HepG2 (cell line): ENCODE data around the gene ZMYND10. TPM values are rescaled to one million over a fixed set of nuclear protein-coding genes. Genes with fewer than 3 reads are reported as not detected.
A peak's percentile ranks its signal among the peaks of the same experiment; 100 is the strongest.

Source experiments
- ARNT ChIP-seq: fragments of 450-650 bp; IDR thresholded peaks from 2 replicates; pipeline ENCODE4 v1.6.1; 2017
- FOXA1 ChIP-seq, 2 experiments: fragments of 450-650 bp in 1 of 2; sonication (generic) in 1 of 2; formaldehyde crosslinking in 1 of 2; IDR thresholded peaks; 2 replicates each; pipeline versions ENCODE4 v1.4.0 to v1.6.1; 2016 to 2020; ENCODE audit warnings: missing genetic modification reagents in 1 of 2
- FOXM1 ChIP-seq: sonication (generic); formaldehyde crosslinking; IDR thresholded peaks from 2 replicates; pipeline ENCODE4 v1.5.0; 2020; ENCODE audit warnings: missing genetic modification reagents
- KLF11 ChIP-seq: IDR thresholded peaks from 2 replicates; pipeline ENCODE4 v1.6.1; 2016; ENCODE audit warnings: missing compliant biosample characterization
- SKI ChIP-seq: fragments of 450-650 bp; IDR thresholded peaks from one replicate; pipeline ENCODE4 v1.6.1; 2018; ENCODE audit warnings: mild to moderate bottlenecking; ENCODE audit not compliant: partially characterized antibody
- SP140L ChIP-seq: sonication (generic); formaldehyde crosslinking; IDR thresholded peaks from 2 replicates; pipeline ENCODE4 v1.4.0; 2020; ENCODE audit warnings: missing genetic modification reagents, borderline replicate concordance
- ZNF232 ChIP-seq: sonication (generic); formaldehyde crosslinking; IDR thresholded peaks from 2 replicates; pipeline ENCODE4 v1.4.0; 2020; ENCODE audit warnings: missing genetic modification reagents, borderline replicate concordance
- ZNF543 ChIP-seq: sonication (generic); formaldehyde crosslinking; IDR thresholded peaks from 2 replicates; pipeline ENCODE4 v1.4.0; 2020; ENCODE audit warnings: mild to moderate bottlenecking, missing genetic modification reagents
- ZNF577 ChIP-seq: sonication (generic); formaldehyde crosslinking; IDR thresholded peaks from 2 replicates; pipeline ENCODE4 v1.4.0; 2020; ENCODE audit warnings: mild to moderate bottlenecking, low read depth, missing genetic modification reagents, borderline replicate concordance
- ZSCAN21 ChIP-seq: sonication (generic); formaldehyde crosslinking; IDR thresholded peaks from 2 replicates; pipeline ENCODE4 v1.8.0; 2022; ENCODE audit warnings: mild to moderate bottlenecking, missing genetic modification reagents, moderate library complexity, borderline replicate concordance
- polyA plus RNA-seq, 8 experiments: library from polyadenylated mRNA; depleted of rRNA in 3 of 8; stranded (reverse) in 7 of 8; unstranded in 1 of 8; fragments of >200 nt; fragmentation: Illumina TruSeq in 4 of 8; extraction: Trizol in 4 of 8; gene quantifications; 2 replicates each; pipeline versions ENCODE4 v1.2.1 to v1.2.3, GENCODE V29; 2011 to 2016; ENCODE audit warnings: low read depth in 4 of 8, missing spikeins in 1 of 8, mixed read lengths in 1 of 8; ENCODE audit not compliant: insufficient read depth in 1 of 8
- total RNA-seq, 5 experiments: library from RNA; depleted of rRNA; stranded (reverse); fragments of >200 nt; fragmentation: Illumina TruSeq; extraction: Trizol; gene quantifications; 2 replicates each; pipeline ENCODE4 v1.2.3, GENCODE V29; 2016; ENCODE audit warnings: low read depth in 1 of 5
- TF ChIP-seq, protein P1 (sequence below): sonication (generic); formaldehyde crosslinking; IDR thresholded peaks from 2 replicates; pipeline ENCODE4 v1.5.1; 2020; ENCODE audit warnings: mild to moderate bottlenecking, moderate library complexity, missing genetic modification reagents
- TF ChIP-seq, protein P2 (sequence below): sonication (generic); formaldehyde crosslinking; IDR thresholded peaks from 2 replicates; pipeline ENCODE4 v1.4.0; 2020; ENCODE audit warnings: missing genetic modification reagents
- TF ChIP-seq, protein P3 (sequence below): sonication (generic); formaldehyde crosslinking; IDR thresholded peaks from 2 replicates; pipeline ENCODE4 v1.4.0; 2020; ENCODE audit warnings: missing genetic modification reagents, mild to moderate bottlenecking, borderline replicate concordance
- TF ChIP-seq, protein P4 (sequence below): sonication (generic); formaldehyde crosslinking; IDR thresholded peaks from 2 replicates; pipeline ENCODE4 v1.4.0; 2020; ENCODE audit warnings: mild to moderate bottlenecking, missing genetic modification reagents
- TF ChIP-seq, protein P5 (sequence below), 2 experiments: sonication (generic) in 1 of 2; formaldehyde crosslinking in 1 of 2; IDR thresholded peaks; 2 replicates each; pipeline versions ENCODE4 v1.4.0 to v1.6.1; 2018 to 2020; ENCODE audit warnings: missing genetic modification reagents in 2 of 2, borderline replicate concordance in 1 of 2, low read depth in 1 of 2, mild to moderate bottlenecking in 1 of 2, missing biosample characterization in 1 of 2

The ZMYND10 gene
- total and polyA plus RNA-seq, 2 of the 13 experiments (the other 11 are each of a cell fraction or from before 2014, with no cell fraction given), result 0.60 to 0.74 TPM

DNA sequence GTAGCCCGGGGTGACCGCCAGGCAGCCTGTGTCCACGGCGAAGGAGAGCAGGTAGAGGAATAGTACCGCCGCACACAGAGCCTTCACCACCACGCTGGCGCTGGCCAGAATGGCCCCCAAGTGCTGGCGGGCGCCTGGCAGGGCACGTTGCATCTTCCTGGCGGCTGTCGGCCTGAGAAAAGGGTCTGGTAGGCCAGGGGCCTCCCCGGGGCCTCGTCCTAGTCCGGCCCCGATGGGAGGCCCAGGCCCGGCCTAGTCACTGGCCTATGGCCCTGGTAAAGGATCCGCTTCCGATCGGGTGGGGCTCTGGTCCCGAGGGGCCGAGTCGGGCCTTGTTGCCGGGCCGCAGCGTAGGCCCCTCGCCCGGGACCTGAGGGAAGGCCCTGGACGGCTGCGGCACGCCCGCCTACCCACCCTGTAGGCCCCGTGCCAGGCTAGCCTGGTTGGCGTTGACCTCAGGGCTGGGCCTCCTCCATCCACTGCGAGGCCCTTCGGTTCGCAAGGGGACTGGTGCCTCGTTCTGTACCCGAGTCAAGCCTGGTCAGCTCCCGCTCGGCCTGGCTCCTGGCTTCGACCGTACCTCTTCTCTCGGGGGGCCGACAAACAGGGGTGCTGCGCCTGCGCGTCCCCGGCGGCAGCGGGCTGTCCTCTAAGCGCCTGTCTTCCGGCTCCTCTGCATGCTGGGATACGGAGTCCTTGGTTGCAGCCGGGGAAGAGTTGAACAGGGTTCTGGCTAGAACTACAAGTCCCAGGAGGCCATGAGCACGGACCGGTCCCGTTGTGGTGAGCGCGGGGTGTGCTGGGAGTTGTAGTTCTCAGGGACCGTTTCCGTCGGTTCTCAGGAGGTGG, 13.6 kb upstream of the ZMYND10 start, which contains the start of gene TMEM115 (continued):
- TF ChIP-seq, protein P1, sequence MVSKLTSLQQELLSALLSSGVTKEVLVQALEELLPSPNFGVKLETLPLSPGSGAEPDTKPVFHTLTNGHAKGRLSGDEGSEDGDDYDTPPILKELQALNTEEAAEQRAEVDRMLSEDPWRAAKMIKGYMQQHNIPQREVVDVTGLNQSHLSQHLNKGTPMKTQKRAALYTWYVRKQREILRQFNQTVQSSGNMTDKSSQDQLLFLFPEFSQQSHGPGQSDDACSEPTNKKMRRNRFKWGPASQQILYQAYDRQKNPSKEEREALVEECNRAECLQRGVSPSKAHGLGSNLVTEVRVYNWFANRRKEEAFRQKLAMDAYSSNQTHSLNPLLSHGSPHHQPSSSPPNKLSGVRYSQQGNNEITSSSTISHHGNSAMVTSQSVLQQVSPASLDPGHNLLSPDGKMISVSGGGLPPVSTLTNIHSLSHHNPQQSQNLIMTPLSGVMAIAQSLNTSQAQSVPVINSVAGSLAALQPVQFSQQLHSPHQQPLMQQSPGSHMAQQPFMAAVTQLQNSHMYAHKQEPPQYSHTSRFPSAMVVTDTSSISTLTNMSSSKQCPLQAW (CRISPR knock-in tag), result peak; percentile 79
- TF ChIP-seq FOXM1 (CRISPR knock-in tag) (no peak), SKI (no peak), KLF11 (0 out of 2 replicates have a peak, but pooled peaks have one; percentile 59), ARNT (no peak), ZNF232 (CRISPR knock-in tag) (no peak; the same call in 1 of the 2 replicates), SP140L (CRISPR knock-in tag) (no peak), FOXA1 (IDR thresholded peaks at IDR 0.05) (no peak), FOXA1 (CRISPR knock-in tag; IDR thresholded peaks at IDR 0.05) (no peak), ZNF543 (CRISPR knock-in tag) (peak; percentile 68), ZNF577 (CRISPR knock-in tag) (peak; percentile 92), ZSCAN21 (CRISPR knock-in tag) (peak; percentile 77; the same call in 1 of the 2 replicates)
- TF ChIP-seq, protein P2, sequence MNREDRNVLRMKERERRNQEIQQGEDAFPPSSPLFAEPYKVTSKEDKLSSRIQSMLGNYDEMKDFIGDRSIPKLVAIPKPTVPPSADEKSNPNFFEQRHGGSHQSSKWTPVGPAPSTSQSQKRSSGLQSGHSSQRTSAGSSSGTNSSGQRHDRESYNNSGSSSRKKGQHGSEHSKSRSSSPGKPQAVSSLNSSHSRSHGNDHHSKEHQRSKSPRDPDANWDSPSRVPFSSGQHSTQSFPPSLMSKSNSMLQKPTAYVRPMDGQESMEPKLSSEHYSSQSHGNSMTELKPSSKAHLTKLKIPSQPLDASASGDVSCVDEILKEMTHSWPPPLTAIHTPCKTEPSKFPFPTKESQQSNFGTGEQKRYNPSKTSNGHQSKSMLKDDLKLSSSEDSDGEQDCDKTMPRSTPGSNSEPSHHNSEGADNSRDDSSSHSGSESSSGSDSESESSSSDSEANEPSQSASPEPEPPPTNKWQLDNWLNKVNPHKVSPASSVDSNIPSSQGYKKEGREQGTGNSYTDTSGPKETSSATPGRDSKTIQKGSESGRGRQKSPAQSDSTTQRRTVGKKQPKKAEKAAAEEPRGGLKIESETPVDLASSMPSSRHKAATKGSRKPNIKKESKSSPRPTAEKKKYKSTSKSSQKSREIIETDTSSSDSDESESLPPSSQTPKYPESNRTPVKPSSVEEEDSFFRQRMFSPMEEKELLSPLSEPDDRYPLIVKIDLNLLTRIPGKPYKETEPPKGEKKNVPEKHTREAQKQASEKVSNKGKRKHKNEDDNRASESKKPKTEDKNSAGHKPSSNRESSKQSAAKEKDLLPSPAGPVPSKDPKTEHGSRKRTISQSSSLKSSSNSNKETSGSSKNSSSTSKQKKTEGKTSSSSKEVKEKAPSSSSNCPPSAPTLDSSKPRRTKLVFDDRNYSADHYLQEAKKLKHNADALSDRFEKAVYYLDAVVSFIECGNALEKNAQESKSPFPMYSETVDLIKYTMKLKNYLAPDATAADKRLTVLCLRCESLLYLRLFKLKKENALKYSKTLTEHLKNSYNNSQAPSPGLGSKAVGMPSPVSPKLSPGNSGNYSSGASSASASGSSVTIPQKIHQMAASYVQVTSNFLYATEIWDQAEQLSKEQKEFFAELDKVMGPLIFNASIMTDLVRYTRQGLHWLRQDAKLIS, result 0 out of 2 replicates have a peak, but pooled peaks have one; percentile 63
- TF ChIP-seq, protein P3, sequence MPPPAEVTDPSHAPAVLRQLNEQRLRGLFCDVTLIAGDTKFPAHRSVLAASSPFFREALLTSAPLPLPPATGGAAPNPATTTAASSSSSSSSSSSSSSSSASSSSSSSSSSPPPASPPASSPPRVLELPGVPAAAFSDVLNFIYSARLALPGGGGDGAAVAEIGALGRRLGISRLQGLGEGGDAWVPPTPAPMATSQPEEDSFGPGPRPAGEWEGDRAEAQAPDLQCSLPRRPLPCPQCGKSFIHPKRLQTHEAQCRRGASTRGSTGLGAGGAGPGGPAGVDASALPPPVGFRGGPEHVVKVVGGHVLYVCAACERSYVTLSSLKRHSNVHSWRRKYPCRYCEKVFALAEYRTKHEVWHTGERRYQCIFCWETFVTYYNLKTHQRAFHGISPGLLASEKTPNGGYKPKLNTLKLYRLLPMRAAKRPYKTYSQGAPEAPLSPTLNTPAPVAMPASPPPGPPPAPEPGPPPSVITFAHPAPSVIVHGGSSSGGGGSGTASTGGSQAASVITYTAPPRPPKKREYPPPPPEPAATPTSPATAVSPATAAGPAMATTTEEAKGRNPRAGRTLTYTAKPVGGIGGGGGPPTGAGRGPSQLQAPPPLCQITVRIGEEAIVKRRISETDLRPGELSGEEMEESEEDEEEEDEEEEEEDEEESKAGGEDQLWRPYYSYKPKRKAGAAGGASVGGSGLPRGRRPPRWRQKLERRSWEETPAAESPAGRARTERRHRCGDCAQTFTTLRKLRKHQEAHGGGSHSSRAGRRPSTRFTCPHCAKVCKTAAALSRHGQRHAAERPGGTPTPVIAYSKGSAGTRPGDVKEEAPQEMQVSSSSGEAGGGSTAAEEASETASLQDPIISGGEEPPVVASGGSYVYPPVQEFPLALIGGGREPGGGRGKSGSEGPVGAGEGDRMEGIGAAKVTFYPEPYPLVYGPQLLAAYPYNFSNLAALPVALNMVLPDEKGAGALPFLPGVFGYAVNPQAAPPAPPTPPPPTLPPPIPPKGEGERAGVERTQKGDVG (CRISPR knock-in tag), result no peak
- TF ChIP-seq, protein P4, sequence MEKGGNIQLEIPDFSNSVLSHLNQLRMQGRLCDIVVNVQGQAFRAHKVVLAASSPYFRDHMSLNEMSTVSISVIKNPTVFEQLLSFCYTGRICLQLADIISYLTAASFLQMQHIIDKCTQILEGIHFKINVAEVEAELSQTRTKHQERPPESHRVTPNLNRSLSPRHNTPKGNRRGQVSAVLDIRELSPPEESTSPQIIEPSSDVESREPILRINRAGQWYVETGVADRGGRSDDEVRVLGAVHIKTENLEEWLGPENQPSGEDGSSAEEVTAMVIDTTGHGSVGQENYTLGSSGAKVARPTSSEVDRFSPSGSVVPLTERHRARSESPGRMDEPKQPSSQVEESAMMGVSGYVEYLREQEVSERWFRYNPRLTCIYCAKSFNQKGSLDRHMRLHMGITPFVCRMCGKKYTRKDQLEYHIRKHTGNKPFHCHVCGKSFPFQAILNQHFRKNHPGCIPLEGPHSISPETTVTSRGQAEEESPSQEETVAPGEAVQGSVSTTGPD (CRISPR knock-in tag), result no peak
- TF ChIP-seq, protein P5, sequence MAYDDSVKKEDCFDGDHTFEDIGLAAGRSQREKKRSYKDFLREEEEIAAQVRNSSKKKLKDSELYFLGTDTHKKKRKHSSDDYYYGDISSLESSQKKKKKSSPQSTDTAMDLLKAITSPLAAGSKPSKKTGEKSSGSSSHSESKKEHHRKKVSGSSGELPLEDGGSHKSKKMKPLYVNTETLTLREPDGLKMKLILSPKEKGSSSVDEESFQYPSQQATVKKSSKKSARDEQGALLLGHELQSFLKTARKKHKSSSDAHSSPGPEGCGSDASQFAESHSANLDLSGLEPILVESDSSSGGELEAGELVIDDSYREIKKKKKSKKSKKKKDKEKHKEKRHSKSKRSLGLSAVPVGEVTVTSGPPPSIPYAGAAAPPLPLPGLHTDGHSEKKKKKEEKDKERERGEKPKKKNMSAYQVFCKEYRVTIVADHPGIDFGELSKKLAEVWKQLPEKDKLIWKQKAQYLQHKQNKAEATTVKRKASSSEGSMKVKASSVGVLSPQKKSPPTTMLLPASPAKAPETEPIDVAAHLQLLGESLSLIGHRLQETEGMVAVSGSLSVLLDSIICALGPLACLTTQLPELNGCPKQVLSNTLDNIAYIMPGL (CRISPR knock-in tag; IDR thresholded peaks at IDR 0.05; ENCODE audit: borderline replicate concordance in 1 of 2, low read depth in 1 of 2), result peak; percentile 54 to 79; a peak in 3 of 4 replicates
